BLaER1 (cell line): ENCODE data around the gene VPS18.
A peak's percentile ranks its signal among the peaks of the same experiment; 100 is the strongest.

ENCODE experiments used
- H3K27ac ChIP-seq: shearing (Covaris generic); formaldehyde crosslinking; 2 replicates; pipeline ENCODE4 v1.8.1; 2022
- H3K27me3 ChIP-seq: shearing (Covaris generic); formaldehyde crosslinking; 2 replicates; pipeline ENCODE4 v1.8.1; 2022
- H3K36me3 ChIP-seq: shearing (Covaris generic); formaldehyde crosslinking; 2 replicates; pipeline ENCODE4 v1.8.1; 2022
- H3K4me1 ChIP-seq: shearing (Covaris generic); formaldehyde crosslinking; 2 replicates; pipeline ENCODE4 v1.8.1; 2022
- H3K4me2 ChIP-seq: shearing (Covaris generic); formaldehyde crosslinking; 2 replicates; pipeline ENCODE4 v1.8.1; 2022
- H3K4me3 ChIP-seq: shearing (Covaris generic); formaldehyde crosslinking; 2 replicates; pipeline ENCODE4 v1.8.1; 2022
- H3K9ac ChIP-seq: shearing (Covaris generic); formaldehyde crosslinking; 2 replicates; pipeline ENCODE4 v1.8.1; 2022
- H3K9me3 ChIP-seq: shearing (Covaris generic); formaldehyde crosslinking; 2 replicates; pipeline ENCODE4 v1.8.1; 2022
- H4K20me1 ChIP-seq: shearing (Covaris generic); formaldehyde crosslinking; 2 replicates; pipeline ENCODE4 v1.8.1; 2022
- Cebpa-rat ChIP-seq: shearing (Covaris generic); IDR thresholded peaks from 2 replicates; pipeline ENCODE4 v1.8.1; 2022

The VPS18 gene, protein sequence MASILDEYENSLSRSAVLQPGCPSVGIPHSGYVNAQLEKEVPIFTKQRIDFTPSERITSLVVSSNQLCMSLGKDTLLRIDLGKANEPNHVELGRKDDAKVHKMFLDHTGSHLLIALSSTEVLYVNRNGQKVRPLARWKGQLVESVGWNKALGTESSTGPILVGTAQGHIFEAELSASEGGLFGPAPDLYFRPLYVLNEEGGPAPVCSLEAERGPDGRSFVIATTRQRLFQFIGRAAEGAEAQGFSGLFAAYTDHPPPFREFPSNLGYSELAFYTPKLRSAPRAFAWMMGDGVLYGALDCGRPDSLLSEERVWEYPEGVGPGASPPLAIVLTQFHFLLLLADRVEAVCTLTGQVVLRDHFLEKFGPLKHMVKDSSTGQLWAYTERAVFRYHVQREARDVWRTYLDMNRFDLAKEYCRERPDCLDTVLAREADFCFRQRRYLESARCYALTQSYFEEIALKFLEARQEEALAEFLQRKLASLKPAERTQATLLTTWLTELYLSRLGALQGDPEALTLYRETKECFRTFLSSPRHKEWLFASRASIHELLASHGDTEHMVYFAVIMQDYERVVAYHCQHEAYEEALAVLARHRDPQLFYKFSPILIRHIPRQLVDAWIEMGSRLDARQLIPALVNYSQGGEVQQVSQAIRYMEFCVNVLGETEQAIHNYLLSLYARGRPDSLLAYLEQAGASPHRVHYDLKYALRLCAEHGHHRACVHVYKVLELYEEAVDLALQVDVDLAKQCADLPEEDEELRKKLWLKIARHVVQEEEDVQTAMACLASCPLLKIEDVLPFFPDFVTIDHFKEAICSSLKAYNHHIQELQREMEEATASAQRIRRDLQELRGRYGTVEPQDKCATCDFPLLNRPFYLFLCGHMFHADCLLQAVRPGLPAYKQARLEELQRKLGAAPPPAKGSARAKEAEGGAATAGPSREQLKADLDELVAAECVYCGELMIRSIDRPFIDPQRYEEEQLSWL

DNA sequence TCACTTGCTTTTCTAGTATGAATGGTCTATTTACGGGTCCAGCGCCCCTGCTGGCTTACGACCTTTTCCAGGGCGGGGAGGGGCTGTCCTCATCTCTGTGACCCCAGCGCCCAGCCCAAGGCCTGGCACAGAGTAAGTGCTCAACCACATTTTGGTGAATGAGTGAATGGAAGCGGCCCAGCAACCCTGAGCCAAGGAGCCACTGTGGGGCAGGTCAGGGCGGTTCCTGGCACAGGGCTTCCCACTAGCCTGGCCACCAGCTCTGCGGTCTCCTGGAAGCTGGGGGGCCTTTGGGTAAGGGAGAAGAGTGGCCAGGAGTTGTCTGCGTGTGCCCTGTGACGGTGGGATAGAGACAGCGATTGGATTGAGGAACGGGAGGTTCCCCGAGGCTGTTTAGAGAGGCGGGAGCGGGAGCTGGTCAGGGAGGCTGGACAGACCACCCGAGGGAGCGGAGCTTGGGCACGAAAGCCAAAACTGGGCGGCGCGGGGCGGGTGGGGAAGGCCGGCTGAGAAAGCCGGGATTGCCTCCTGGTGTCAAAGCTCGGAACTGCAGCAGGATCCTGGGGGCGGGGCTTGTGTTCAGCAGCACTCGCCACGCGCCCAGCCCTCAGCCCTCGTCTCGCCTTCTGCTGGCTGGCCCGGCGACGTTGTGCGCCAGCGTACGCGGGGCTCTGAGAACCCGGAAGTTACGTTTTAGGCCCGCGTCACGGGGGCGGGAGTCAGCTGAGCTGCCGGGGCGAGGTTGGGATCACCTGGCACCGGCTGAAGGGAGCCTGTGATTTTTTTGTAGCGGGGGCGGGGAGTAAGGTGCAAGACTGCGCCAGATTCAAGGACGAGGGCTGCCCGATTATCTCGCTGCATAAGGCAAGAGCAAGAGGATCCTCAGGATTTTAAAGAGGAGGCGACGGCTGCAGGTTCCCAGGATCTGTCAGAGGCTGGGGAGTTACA is at the start of gene VPS18:
TSS of gene VPS18 (plus strand) at position 718 of the 948 bp plus-strand sequence. CDS start 319 bp downstream, outside the sequence.
- Histone ChIP-seq H3K9me3 (no peaks in the 10 kb centered on the region), H3K4me1 (peaks cover 35% of the 10 kb centered on the region), H3K9ac (peak within 1 kb of the TSS; percentile 86), H3K4me2 (peak within 1 kb of the TSS; percentile 91), H3K27ac (peak within 1 kb of the TSS; percentile 80), H4K20me1 (peaks cover 16% of the 10 kb centered on the region), H3K36me3 (peaks cover 34% of the 10 kb centered on the region), H3K4me3 (peak within 1 kb of the TSS; percentile 87), H3K27me3 (no peaks in the 10 kb centered on the region)
- no peak for TF ChIP-seq Cebpa-rat

DNA sequence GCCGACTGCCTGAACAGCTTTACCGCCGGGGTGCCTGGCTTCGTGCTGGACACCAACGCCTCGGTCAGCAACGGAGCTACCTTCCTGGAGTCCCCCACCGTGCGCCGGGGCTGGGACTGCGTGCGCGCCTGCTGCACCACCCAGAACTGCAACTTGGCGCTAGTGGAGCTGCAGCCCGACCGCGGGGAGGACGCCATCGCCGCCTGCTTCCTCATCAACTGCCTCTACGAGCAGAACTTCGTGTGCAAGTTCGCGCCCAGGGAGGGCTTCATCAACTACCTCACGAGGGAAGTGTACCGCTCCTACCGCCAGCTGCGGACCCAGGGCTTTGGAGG is 49.6 kb upstream of the VPS18 start:
- Histone ChIP-seq H3K36me3 (peaks cover 7% of the 10 kb centered on the region), H3K4me1 (peaks cover 43% of the 10 kb centered on the region), H3K9me3 (no peaks in the 10 kb centered on the region), H3K4me3 (peak overlapping the region; percentile 93), H3K4me2 (peak overlapping the region; percentile 92), H3K27ac (peak overlapping the region; percentile 77), H3K27me3 (0 out of 2 replicates have a peak, but pooled peaks cover 2% of the 10 kb centered on the region), H3K9ac (peak overlapping the region; percentile 78), H4K20me1 (peaks cover 30% of the 10 kb centered on the region)
- no peak for TF ChIP-seq Cebpa-rat

DNA sequence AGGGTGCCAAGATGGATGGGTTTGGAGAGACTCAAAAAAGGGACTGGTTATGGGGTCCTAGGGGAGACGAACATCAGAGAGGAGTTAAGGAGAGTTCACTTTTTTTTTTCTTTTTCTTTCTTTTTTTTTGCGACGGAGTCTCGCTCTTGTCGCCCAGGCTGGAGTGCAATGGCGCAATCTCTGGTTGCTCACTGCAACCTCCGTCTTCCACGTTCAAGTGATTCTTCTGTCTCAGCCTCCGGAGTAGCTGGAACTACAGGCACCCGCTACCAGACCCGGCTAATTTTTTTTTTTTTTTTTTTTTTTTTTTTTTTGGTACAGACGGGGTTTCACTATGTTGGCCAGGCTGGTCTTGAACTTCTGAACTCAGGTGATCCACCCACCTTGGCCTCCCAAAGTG is 49.2 kb upstream of the VPS18 start:
- Histone ChIP-seq H3K4me2 (peak overlapping the region; percentile 92), H3K9me3 (no peaks in the 10 kb centered on the region), H3K36me3 (peaks cover 11% of the 10 kb centered on the region), H3K27me3 (0 out of 2 replicates have a peak, but pooled peaks cover 2% of the 10 kb centered on the region), H3K4me1 (peaks cover 43% of the 10 kb centered on the region), H3K27ac (peak overlapping the region; percentile 77), H3K9ac (peak overlapping the region; percentile 78), H3K4me3 (peak overlapping the region; percentile 93), H4K20me1 (peaks cover 30% of the 10 kb centered on the region)
- TF ChIP-seq Cebpa-rat, result no peak

DNA sequence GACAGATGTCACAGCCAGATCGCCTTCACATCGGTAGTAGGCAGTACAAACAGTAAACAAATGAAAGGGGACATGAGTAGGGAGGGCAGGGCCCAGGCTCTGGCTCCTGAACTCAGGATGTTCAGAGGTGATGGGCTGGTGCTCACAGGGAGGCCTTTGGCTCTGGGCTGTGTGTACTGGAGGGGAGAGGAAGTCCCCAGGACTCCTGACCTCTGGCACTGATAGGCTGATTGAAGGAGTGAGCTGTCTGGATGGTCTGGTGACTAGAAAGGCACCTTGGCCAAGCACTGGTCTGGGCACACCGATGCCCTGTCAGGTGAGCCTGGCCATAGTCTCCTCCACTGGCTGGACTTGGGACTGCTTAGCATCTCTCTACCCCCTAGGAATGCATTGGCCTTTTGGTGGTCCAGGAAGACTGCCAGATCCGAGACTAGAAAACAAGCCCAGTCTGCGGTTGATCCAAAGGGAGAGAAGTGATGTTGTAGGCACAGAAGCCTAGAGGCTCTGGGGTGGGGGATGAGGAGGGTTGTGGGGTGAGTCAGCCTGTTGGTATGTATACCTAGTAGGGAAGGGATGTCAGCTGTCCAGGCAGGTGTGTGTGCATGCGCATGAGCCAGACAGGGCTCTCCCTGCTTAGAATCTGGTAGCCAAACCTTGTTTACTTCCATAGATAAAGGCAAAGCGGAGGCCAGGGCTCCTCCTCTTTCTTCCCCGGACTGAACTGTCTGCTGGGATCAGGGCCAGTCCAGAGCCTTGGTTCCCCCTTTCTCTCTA is 48.6 kb upstream of the VPS18 start:
- peak overlapping the region; percentile 78 for H3K9ac ChIP-seq
- H3K9me3 ChIP-seq, result no peaks in the 10 kb centered on the region
- peaks cover 43% of the 10 kb centered on the region for H3K4me1 ChIP-seq
- peak overlapping the region; percentile 93 for H3K4me3 ChIP-seq
- H3K27me3 ChIP-seq, result 0 out of 2 replicates have a peak, but pooled peaks cover 2% of the 10 kb centered on the region
- H3K36me3 ChIP-seq, result peaks cover 18% of the 10 kb centered on the region
- peak overlapping the region; percentile 92 for H3K4me2 ChIP-seq
- peak overlapping the region; percentile 77 for H3K27ac ChIP-seq
- no peak for TF ChIP-seq Cebpa-rat
- peaks cover 35% of the 10 kb centered on the region for H4K20me1 ChIP-seq

DNA sequence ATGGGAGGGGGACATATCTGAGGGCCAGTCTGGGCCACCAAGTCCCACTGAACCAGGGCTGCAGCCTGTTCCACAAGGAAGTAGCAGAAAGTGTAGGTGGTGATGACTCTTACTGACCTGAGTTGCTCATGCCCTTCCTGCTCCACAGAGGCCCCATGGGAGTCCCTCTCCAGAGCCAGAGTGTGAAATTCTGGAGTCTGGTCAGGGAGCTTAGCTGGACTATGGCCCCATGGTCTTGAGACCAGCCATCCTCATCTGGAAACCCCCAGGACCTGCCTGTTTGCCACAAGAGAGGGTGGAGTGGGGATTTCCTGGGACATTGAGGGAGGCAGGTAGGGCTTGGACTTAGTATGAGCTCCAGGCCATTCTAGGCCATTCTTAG is 47.4 kb upstream of the VPS18 start:
- peak overlapping the region; percentile 92 for H3K4me2 ChIP-seq
- peak overlapping the region; percentile 93 for H3K4me3 ChIP-seq
- peak overlapping the region; percentile 70 for H3K27ac ChIP-seq

DNA sequence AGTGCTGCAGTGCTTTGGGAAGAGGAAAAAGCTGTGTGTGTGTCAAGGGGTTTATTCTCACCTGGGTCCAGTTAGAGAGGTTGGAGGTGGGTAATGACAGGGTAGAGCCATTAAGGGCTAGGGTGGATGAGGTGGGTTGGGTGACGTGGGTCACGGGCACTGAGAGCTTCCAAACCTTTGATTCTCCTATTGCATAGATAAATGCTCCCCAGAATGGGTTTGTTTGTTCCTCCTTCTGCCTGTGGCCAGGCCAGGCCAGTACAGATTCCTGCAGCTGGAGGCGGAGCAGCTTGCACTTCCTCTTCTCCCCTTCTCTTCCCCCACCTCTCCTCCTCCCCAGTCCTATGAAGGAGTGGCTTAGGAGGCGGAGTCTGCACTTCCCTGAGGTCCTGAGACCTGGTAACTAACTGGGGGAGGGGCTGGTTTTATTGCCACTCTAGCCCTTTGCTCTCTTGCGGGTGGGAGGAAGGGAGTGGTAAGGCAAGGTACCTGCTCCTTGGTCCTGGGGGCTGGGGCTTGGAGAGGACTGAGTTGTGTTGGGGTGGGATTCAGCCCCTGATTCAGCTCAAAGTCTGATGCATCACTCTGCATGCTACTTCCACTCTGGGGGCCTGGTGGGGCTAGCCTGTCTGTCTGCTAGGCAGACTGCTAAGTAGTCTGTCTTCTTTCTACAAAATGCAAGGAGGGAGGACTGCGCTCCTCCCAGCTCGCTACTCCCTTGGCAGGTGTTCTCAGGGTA is 46.9 kb upstream of the VPS18 start:
- 0 out of 2 replicates have a peak, but pooled peaks cover 2% of the 10 kb centered on the region for H3K27me3 ChIP-seq
- peaks cover 43% of the 10 kb centered on the region for H3K4me1 ChIP-seq
- H3K4me2 ChIP-seq, result peak overlapping the region; percentile 92
- peaks cover 48% of the 10 kb centered on the region for H4K20me1 ChIP-seq
- H3K36me3 ChIP-seq, result peaks cover 35% of the 10 kb centered on the region
- H3K9ac ChIP-seq, result peak overlapping the region; percentile 78
- TF ChIP-seq Cebpa-rat, result no peak
- H3K9me3 ChIP-seq, result no peaks in the 10 kb centered on the region
- peak overlapping the region; percentile 70 for H3K27ac ChIP-seq
- H3K4me3 ChIP-seq, result peak overlapping the region; percentile 93

More for the DNA sequence above, 47.4 kb upstream of the VPS18 start:
- H3K36me3 ChIP-seq, result peaks cover 29% of the 10 kb centered on the region
- H3K9me3 ChIP-seq, result no peaks in the 10 kb centered on the region
- peaks cover 43% of the 10 kb centered on the region for H3K4me1 ChIP-seq
- H3K27me3 ChIP-seq, result 0 out of 2 replicates have a peak, but pooled peaks cover 2% of the 10 kb centered on the region
- TF ChIP-seq Cebpa-rat, result no peak
- peaks cover 43% of the 10 kb centered on the region for H4K20me1 ChIP-seq
- peak overlapping the region; percentile 78 for H3K9ac ChIP-seq

DNA sequence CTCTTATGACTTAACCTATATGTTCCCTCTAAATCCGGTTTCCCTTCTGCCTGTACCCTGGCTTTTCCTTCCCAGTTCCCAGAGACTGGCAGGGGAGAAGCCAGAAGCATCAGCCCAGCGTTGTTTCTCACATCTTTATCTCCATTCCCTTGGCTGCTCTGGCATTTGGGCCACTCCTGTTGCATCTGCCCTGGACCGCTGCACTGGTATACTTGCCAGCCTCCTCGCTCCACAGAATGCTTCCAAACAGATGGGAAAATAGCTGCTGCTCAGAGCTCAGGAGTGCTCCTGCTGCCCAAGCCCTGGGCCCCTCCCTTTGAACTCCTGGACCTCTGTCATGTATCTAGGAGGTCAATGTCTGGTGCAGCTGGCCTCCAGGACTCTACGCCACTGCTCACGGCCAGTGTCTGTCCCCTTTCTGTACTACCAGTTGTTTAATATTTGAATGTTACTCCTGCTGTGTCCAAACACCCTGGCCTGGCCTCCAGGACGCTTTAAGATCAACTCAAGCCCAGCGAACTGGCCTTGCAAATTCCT is 43.6 kb upstream of the VPS18 start:
- Histone ChIP-seq H4K20me1 (peaks cover 54% of the 10 kb centered on the region), H3K4me2 (no peak overlapping the region), H3K9me3 (no peaks in the 10 kb centered on the region), H3K9ac (no peak overlapping the region), H3K4me1 (peaks cover 27% of the 10 kb centered on the region), H3K27me3 (no peaks in the 10 kb centered on the region), H3K4me3 (no peak overlapping the region), H3K36me3 (peaks cover 67% of the 10 kb centered on the region), H3K27ac (no peak overlapping the region)
- no peak for TF ChIP-seq Cebpa-rat

DNA sequence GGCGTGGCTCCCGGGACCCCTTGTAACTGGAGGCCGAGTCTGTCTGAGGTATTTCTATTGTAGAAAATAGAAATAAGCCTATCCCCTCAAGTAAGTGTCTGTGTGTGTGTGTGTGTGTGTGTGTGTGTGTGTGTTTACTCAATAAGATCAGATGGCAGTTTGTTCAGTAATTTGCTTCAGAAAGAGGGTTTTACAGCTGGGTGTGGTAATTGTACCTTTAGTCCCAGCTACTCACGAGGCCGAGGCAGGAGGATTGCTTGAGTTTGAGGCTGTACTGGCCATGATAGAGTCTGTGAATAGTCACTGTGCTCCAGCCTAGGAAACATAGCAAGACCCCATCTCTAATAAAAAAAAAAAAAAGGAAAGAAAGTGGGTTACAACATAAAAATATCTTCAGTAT is 41.7 kb upstream of the VPS18 start:
- Histone ChIP-seq H3K27me3 (no peaks in the 10 kb centered on the region), H3K4me2 (no peak overlapping the region), H3K9me3 (no peaks in the 10 kb centered on the region), H4K20me1 (peaks cover 38% of the 10 kb centered on the region), H3K4me3 (no peak overlapping the region), H3K9ac (no peak overlapping the region), H3K36me3 (peaks cover 86% of the 10 kb centered on the region), H3K27ac (no peak overlapping the region), H3K4me1 (peaks cover 8% of the 10 kb centered on the region)
- TF ChIP-seq Cebpa-rat, result no peak
